Measurements from ENCODE around the gene CLDN9. TPM values are rescaled to one million over a fixed set of nuclear protein-coding genes. Genes with fewer than 3 reads are reported as not detected.

Gene CLDN9
- total and polyA plus RNA-seq, 4 donors, result 0.05 to 0.32 (median 0.25) TPM

- no peak overlapping the region for H3K27ac ChIP-seq (ENCODE audit: low read depth in 1 of 2, low read length in 2 of 2)
- no peaks in the 10 kb centered on the region for H3K9me3 ChIP-seq (ENCODE audit: control insufficient read depth in 4 of 4, low read length in 3 of 4)
- H3K27me3 ChIP-seq (ENCODE audit: control insufficient read depth in 4 of 4, insufficient read depth in 4 of 4, low read length in 3 of 4), result peaks cover 0 to 5% (median 2%) of the 10 kb centered on the region in 4 donors
- 96% methylated on average over 24 of the region's 24 CpGs for WGBS
- peaks cover 13 to 44% (median 16%) of the 10 kb centered on the region in 4 donors for H3K4me1 ChIP-seq (ENCODE audit: control insufficient read depth in 4 of 4, insufficient read depth in 4 of 4, low read length in 3 of 4)
- DNase-seq (ENCODE audit: low spot score), result no peak
- TF ChIP-seq HNF4A (conservative IDR thresholded peaks at IDR 0.05) (no peak), JUND (IDR thresholded peaks at IDR 0.05) (no peak), SP1 (IDR thresholded peaks at IDR 0.05) (no peak), NR2F2 (IDR thresholded peaks at IDR 0.05) (no peak), YY1 (IDR thresholded peaks at IDR 0.05) (no peak), EGR1 (IDR thresholded peaks at IDR 0.05; ENCODE audit: low read depth in 2 of 2) (no peak)
- peaks cover 0 to 14% (median 3%) of the 10 kb centered on the region in 4 donors for H3K36me3 ChIP-seq (ENCODE audit: control insufficient read depth in 4 of 4, insufficient read depth in 3 of 4, low read depth in 1 of 4, low read length in 3 of 4)
- H3K4me3 ChIP-seq (ENCODE audit: low read depth in 1 of 3, low read length in 3 of 3), result no peak overlapping the region
- H3K9ac ChIP-seq (ENCODE audit: low read depth in 1 of 2, low read length in 2 of 2), result no peak overlapping the region
These were observed 14.1 kb downstream of the CLDN9 start for GRCh38 chr16:3026609-3027488.

DNA sequence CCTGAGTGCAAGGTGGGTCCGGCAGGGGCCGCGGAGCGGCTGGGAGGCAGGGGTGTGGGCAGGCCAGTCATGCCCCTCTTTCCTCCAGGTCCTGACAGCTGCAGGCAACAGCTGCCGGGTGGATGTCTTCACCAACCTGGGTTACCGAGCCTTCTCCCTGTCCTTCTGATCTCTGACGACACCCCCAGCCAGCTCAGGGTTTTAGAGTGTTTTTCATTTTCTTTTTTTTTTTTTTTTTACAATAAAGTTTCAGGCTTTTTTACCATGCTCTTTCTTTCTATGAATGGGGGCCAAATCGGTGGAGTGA lies 14.7 kb downstream of the CLDN9 start:
- no peak overlapping the region for H3K9ac ChIP-seq (ENCODE audit: low read depth in 1 of 2, low read length in 2 of 2)
- no peak overlapping the region for H3K4me3 ChIP-seq (ENCODE audit: low read depth in 1 of 3, low read length in 3 of 3)
- peaks cover 9 to 40% (median 13%) of the 10 kb centered on the region in 4 donors for H3K4me1 ChIP-seq (ENCODE audit: control insufficient read depth in 4 of 4, insufficient read depth in 4 of 4, low read length in 3 of 4)
- WGBS, result 97% methylated on average over 8 of the region's 8 CpGs
- H3K27me3 ChIP-seq (ENCODE audit: control insufficient read depth in 4 of 4, insufficient read depth in 4 of 4, low read length in 3 of 4), result peaks cover 0 to 5% (median 2%) of the 10 kb centered on the region in 4 donors
- no peak for DNase-seq (ENCODE audit: low spot score)
- no peaks in the 10 kb centered on the region for H3K9me3 ChIP-seq (ENCODE audit: control insufficient read depth in 4 of 4, low read length in 3 of 4)
- peaks cover 0 to 14% (median 3%) of the 10 kb centered on the region in 4 donors for H3K36me3 ChIP-seq (ENCODE audit: control insufficient read depth in 4 of 4, insufficient read depth in 3 of 4, low read depth in 1 of 4, low read length in 3 of 4)
- TF ChIP-seq RAD21 (IDR thresholded peaks at IDR 0.05), result no peak
- no peak for TF ChIP-seq FOXA1 (IDR thresholded peaks at IDR 0.05)
- TF ChIP-seq HNF4A (conservative IDR thresholded peaks at IDR 0.05), result no peak
- TF ChIP-seq ZBTB33 (IDR thresholded peaks at IDR 0.05), result no peak
- no peak for TF ChIP-seq CTCF (IDR thresholded peaks at IDR 0.05; ENCODE audit: low read depth, low read length, missing input control)
- no peak for TF ChIP-seq REST (IDR thresholded peaks at IDR 0.05)
- no peak for TF ChIP-seq EGR1 (IDR thresholded peaks at IDR 0.05; ENCODE audit: low read depth in 2 of 2)
- no peak for TF ChIP-seq JUND (IDR thresholded peaks at IDR 0.05)
- TF ChIP-seq FOXA2 (IDR thresholded peaks at IDR 0.05), result no peak
- TF ChIP-seq ATF3 (IDR thresholded peaks at IDR 0.05), result no peak
- no peak for TF ChIP-seq HNF4G (IDR thresholded peaks at IDR 0.05)
- TF ChIP-seq SP1 (IDR thresholded peaks at IDR 0.05), result no peak
- no peak for TF ChIP-seq RXRA (IDR thresholded peaks at IDR 0.05)
- TF ChIP-seq, protein P1, sequence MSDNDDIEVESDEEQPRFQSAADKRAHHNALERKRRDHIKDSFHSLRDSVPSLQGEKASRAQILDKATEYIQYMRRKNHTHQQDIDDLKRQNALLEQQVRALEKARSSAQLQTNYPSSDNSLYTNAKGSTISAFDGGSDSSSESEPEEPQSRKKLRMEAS (IDR thresholded peaks at IDR 0.05), result no peak
- TF ChIP-seq NR2F2 (IDR thresholded peaks at IDR 0.05), result no peak
- no peak overlapping the region for H3K27ac ChIP-seq (ENCODE audit: low read depth in 1 of 2, low read length in 2 of 2)

Measured in liver (tissue), 9 donors.